Neuron (in vitro differentiated cells): Measurements from ENCODE around the gene TNFRSF14.
"Not testable (repeated sequence)": the region's sequence is repeated elsewhere in the genome, so short reads cannot be mapped to it uniquely, and the experiment has no call there.

ENCODE experiments used
- H2AFZ ChIP-seq: one replicate; pipeline ENCODE4 v1.6.1; 2013; ENCODE audit warnings: low read depth, mild to moderate bottlenecking, inconsistent platforms, low read length, moderate library complexity
- H3K27me3 ChIP-seq: one replicate; pipeline ENCODE4 v1.6.1; 2013; ENCODE audit warnings: low read length; ENCODE audit not compliant: insufficient read depth
- H3K36me3 ChIP-seq: one replicate; pipeline ENCODE4 v1.6.1; 2013; ENCODE audit warnings: low read length; ENCODE audit not compliant: insufficient read depth
- H3K4me1 ChIP-seq: one replicate; pipeline ENCODE4 v1.6.1; 2013; ENCODE audit warnings: low read length; ENCODE audit not compliant: insufficient read depth
- H3K4me3 ChIP-seq: 2 replicates; pipeline ENCODE4 v1.5.1; 2013; ENCODE audit warnings: mild to moderate bottlenecking, low read length, moderate library complexity
- H3K9me3 ChIP-seq: one replicate; pipeline ENCODE4 v1.6.1; 2013; ENCODE audit warnings: low read length

Gene TNFRSF14

GRCh38 chr1:2545754-2546514, 10.2 kb upstream of the TNFRSF14 start:
- H3K4me1 ChIP-seq = peaks cover 73% of the 10 kb centered on the region

GRCh38 chr1:2546515-2547209, 9.5 kb upstream of the TNFRSF14 start:
- no peaks in the 10 kb centered on the region for H3K27me3 ChIP-seq
- peaks cover 70% of the 10 kb centered on the region for H3K4me1 ChIP-seq
- H2AFZ ChIP-seq = no peak overlapping the region
- H3K4me3 ChIP-seq = peak overlapping the region; percentile 63
- H3K36me3 ChIP-seq = no peaks in the 10 kb centered on the region
- no peaks in the 10 kb centered on the region for H3K9me3 ChIP-seq

More at GRCh38 chr1:2545754-2546514, 10.2 kb upstream of the TNFRSF14 start:
- Histone ChIP-seq H3K36me3 (no peaks in the 10 kb centered on the region), H3K9me3 (no peaks in the 10 kb centered on the region), H2AFZ (no peak overlapping the region), H3K4me3 (peak overlapping the region; percentile 63), H3K27me3 (no peaks in the 10 kb centered on the region)

GRCh38 chr1:2547210-2548067, 8.7 kb upstream of the TNFRSF14 start:
- Histone ChIP-seq H3K4me1 (peaks cover 67% of the 10 kb centered on the region), H3K36me3 (no peaks in the 10 kb centered on the region), H3K27me3 (no peaks in the 10 kb centered on the region), H3K9me3 (no peaks in the 10 kb centered on the region), H2AFZ (no peak overlapping the region), H3K4me3 (peak overlapping the region; percentile 63)

- H3K9me3 ChIP-seq = no peaks in the 10 kb centered on the region
- peaks cover 60% of the 10 kb centered on the region for H3K4me1 ChIP-seq
- no peaks in the 10 kb centered on the region for H3K36me3 ChIP-seq
- H3K4me3 ChIP-seq = peak overlapping the region; percentile 63
- no peak overlapping the region for H2AFZ ChIP-seq
- no peaks in the 10 kb centered on the region for H3K27me3 ChIP-seq
These were observed 8.0 kb upstream of the TNFRSF14 start for GRCh38 chr1:2548068-2548589.

GRCh38 chr1:2549367-2550029, 6.7 kb upstream of the TNFRSF14 start:
- not testable (repeated sequence) for H3K36me3 ChIP-seq, H3K27me3 ChIP-seq, H3K9me3 ChIP-seq, H2AFZ ChIP-seq, H3K4me3 ChIP-seq
- peaks cover 46% of the 10 kb centered on the region for H3K4me1 ChIP-seq

GRCh38 chr1:2550309-2550861, 5.8 kb upstream of the TNFRSF14 start:
- not testable (repeated sequence) for H2AFZ ChIP-seq
- H3K4me1 ChIP-seq = peaks cover 37% of the 10 kb centered on the region

GRCh38 chr1:2551544-2551943, 4.6 kb upstream of the TNFRSF14 start:
- peaks cover 41% of the 10 kb centered on the region for H3K4me1 ChIP-seq
- not testable (repeated sequence) for H2AFZ ChIP-seq, H3K9me3 ChIP-seq, H3K27me3 ChIP-seq, H3K36me3 ChIP-seq, H3K4me3 ChIP-seq

More at GRCh38 chr1:2550309-2550861, 5.8 kb upstream of the TNFRSF14 start:
- not testable (repeated sequence) for H3K4me3 ChIP-seq, H3K27me3 ChIP-seq, H3K9me3 ChIP-seq, H3K36me3 ChIP-seq

GRCh38 chr1:2552189-2552588, 4.0 kb upstream of the TNFRSF14 start:
- Histone ChIP-seq H3K27me3 (no peaks in the 10 kb centered on the region), H2AFZ (no peak overlapping the region), H3K4me3 (no peak overlapping the region), H3K36me3 (no peaks in the 10 kb centered on the region), H3K9me3 (no peaks in the 10 kb centered on the region), H3K4me1 (peaks cover 38% of the 10 kb centered on the region)

- H2AFZ ChIP-seq, H3K4me3 ChIP-seq, H3K27me3 ChIP-seq, H3K9me3 ChIP-seq, H3K36me3 ChIP-seq: not testable (repeated sequence)
- H3K4me1 ChIP-seq = peaks cover 30% of the 10 kb centered on the region
These were observed 3.1 kb upstream of the TNFRSF14 start for GRCh38 chr1:2553076-2553475.

GRCh38 chr1:2553871-2554620, 2.1 kb upstream of the TNFRSF14 start:
- Histone ChIP-seq H3K4me1 (peaks cover 21% of the 10 kb centered on the region), H3K9me3 (no peaks in the 10 kb centered on the region), H3K4me3 (no peak overlapping the region), H3K27me3 (no peaks in the 10 kb centered on the region), H3K36me3 (no peaks in the 10 kb centered on the region), H2AFZ (no peak overlapping the region)

GRCh38 chr1:2554621-2555387, 1.4 kb upstream of the TNFRSF14 start:
- H3K9me3 ChIP-seq = no peaks in the 10 kb centered on the region

More at GRCh38 chr1:2554621-2555387, 1.4 kb upstream of the TNFRSF14 start:
- Histone ChIP-seq H2AFZ (no peak overlapping the region), H3K36me3 (no peaks in the 10 kb centered on the region), H3K27me3 (no peaks in the 10 kb centered on the region), H3K4me1 (peaks cover 18% of the 10 kb centered on the region), H3K4me3 (no peak overlapping the region)
